SK-N-MC (cell line): Measurements from ENCODE around the gene EIF4B.

Experiments used
- EZH2 ChIP-seq: fragments of 200-600 bp; sonication (generic); IDR thresholded peaks from one replicate; pipeline ENCODE4 v1.6.1; 2017; ENCODE audit warnings: antibody characterized with exemption
- FOXP2 ChIP-seq: optimal IDR thresholded peaks from 2 replicates; pipeline ENCODE3; 2011; ENCODE audit warnings: mild to moderate bottlenecking, moderate library complexity; ENCODE audit not compliant: insufficient read depth; ENCODE audit errors: extremely low read length, control extremely low read depth
- POLR2AphosphoS5 ChIP-seq: IDR thresholded peaks from 2 replicates; pipeline ENCODE4 v1.6.1; 2012; ENCODE audit warnings: mild to moderate bottlenecking, low read depth, low read length, borderline replicate concordance

DNA sequence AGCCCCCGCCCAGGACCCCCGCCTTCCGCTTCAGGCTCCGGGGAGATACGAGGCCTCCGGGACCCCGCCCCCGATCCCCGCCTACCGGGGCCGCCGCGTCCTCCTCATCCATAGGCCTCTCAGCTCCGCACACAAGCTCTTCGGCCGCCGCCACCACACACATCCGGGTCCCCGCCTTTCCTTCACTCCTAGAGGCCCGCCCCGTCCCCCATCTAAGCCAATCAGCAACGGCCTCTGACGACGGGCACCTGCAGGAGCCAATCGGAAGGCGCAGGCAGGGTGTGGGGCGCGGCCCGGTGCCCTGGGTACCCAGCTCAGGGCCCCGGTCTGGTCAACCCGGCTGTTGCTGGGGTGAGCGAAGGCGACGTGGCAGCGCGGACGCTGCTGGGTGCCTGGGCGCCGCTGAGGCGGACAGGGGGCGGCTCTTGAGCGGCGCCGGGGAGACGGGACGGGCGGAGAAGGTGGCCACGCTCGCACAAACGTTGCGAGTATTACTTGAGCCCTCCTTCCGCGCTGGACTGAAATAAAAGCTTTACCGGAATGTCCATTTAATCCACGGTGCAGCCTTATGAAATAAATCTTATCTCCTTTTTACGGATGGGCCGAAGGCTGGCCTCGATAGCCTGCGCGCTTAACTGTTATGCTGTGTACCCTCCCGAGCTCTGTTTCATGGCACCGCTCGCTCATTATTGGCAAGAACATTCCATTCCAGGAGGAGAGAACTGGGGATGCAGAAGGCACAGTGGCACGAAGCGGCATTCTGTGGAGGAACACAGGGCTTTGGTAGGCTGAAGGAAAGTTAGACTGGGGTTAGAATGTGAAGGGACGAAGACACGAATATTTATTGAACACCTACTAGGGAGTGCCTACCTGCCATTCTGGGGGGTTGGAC, 73.2 kb downstream of the EIF4B start, which contains the start of gene SPRYD3:
- TF ChIP-seq FOXP2, result no peak
- no peak for TF ChIP-seq EZH2
- peak; percentile 83 for TF ChIP-seq POLR2AphosphoS5
